Upper lobe of left lung (tissue), 4 donors: Measurements from ENCODE around the gene KCTD1.

ENCODE experiments used
- CTCF ChIP-seq, 6 experiments: fragments of 450-650 bp in 4 of 6; fragments of 200-600 bp in 2 of 6; sonication (generic) in 2 of 6; IDR thresholded peaks; one replicate each; pipeline ENCODE4 v1.5.1; 2016 to 2019; ENCODE audit warnings: antibody characterized with exemption in 6 of 6
- EP300 ChIP-seq, 4 donors: sonication (generic); formaldehyde crosslinking; IDR thresholded peaks; one replicate each; pipeline ENCODE4 v1.5.1; 2017; ENCODE audit warnings: antibody characterized with exemption in 4 of 4, control low read depth in 2 of 4
- POLR2A ChIP-seq, 4 donors: fragments of 450-650 bp; IDR thresholded peaks; one replicate each; pipeline ENCODE4 v1.5.1; 2016 to 2017; ENCODE audit warnings: antibody characterized with exemption in 4 of 4, mild to moderate bottlenecking in 2 of 4
- POLR2AphosphoS5 ChIP-seq, 2 donors: sonication (generic); formaldehyde crosslinking; IDR thresholded peaks; one replicate each; pipeline ENCODE4 v1.5.1; 2017; ENCODE audit warnings: antibody characterized with exemption in 2 of 2

- TF ChIP-seq CTCF (IDR thresholded peaks at IDR 0.05) = no peak
- no peak for TF ChIP-seq POLR2A (IDR thresholded peaks at IDR 0.05)
- TF ChIP-seq POLR2AphosphoS5 (IDR thresholded peaks at IDR 0.05) = no peak
- no peak for TF ChIP-seq EP300 (IDR thresholded peaks at IDR 0.05)
Measured at GRCh38 chr18:26414901-26415440, 133.4 kb downstream of the KCTD1 start.
